ENCODE data around the gene P2RY8. TPM values are rescaled to one million over a fixed set of nuclear protein-coding genes. Genes with fewer than 3 reads are reported as not detected.

Gene P2RY8
- total and polyA plus RNA-seq, 2 of the 4 experiments (the other 2 are of a cell fraction): not detected

- no peak overlapping the region for H3K4me3 ChIP-seq (ENCODE audit: insufficient read depth, low read depth, low read length)
- no peak overlapping the region for H3K27ac ChIP-seq (ENCODE audit: insufficient read depth, low read length)
- no peaks in the 10 kb centered on the region for H4K20me1 ChIP-seq (ENCODE audit: insufficient read depth, low read length)
- H4K8ac ChIP-seq (ENCODE audit: low read depth in 2 of 2, low read length in 2 of 2): no peak overlapping the region
- H3K4ac ChIP-seq (ENCODE audit: low read depth, low read length): no peak overlapping the region
- no peak overlapping the region for H2BK120ac ChIP-seq (ENCODE audit: low read depth, low read length)
- TF ChIP-seq RCOR1 (IDR thresholded peaks at IDR 0.05; ENCODE audit: insufficient replicate concordance, low read length) (no peak), CEBPB (IDR thresholded peaks at IDR 0.05; ENCODE audit: low read depth, low read length) (no peak), BHLHE40 (IDR thresholded peaks at IDR 0.05; ENCODE audit: low read depth, low read length) (no peak), CTCF (conservative IDR thresholded peaks at IDR 0.05; ENCODE audit: low read depth, low read length) (no peak), MXI1 (IDR thresholded peaks at IDR 0.05; ENCODE audit: borderline replicate concordance, low read depth, low read length) (no peak), CHD1 (IDR thresholded peaks at IDR 0.05; ENCODE audit: low read depth, low read length) (no peak), NFE2L2 (IDR thresholded peaks at IDR 0.05; ENCODE audit: low read depth, low read length) (no peak), RAD21 (IDR thresholded peaks at IDR 0.05; ENCODE audit: low read length) (no peak), RFX5 (IDR thresholded peaks at IDR 0.05; ENCODE audit: low read depth, low read length) (no peak), FOS (IDR thresholded peaks at IDR 0.05; ENCODE audit: low read depth, low read length) (no peak), SMC3 (IDR thresholded peaks at IDR 0.05; ENCODE audit: low read depth, low read length) (no peak), USF2 (IDR thresholded peaks at IDR 0.05; ENCODE audit: low read depth, low read length) (no peak), POLR2A (IDR thresholded peaks at IDR 0.05; ENCODE audit: low read depth, low read length) (no peak), ELK1 (IDR thresholded peaks at IDR 0.05; ENCODE audit: borderline replicate concordance, low read depth, low read length) (no peak), MAZ (IDR thresholded peaks at IDR 0.05; ENCODE audit: borderline replicate concordance, low read depth, low read length) (no peak), MAFK (IDR thresholded peaks at IDR 0.05; ENCODE audit: low read depth, low read length) (no peak)
- dilution Hi-C loops (cut with HindIII; ENCODE audit: low sequenced_read_pairs, unreplicated experiment): no loop called here
- in situ Hi-C loops (cut with MboI; ENCODE audit: low sequenced_read_pairs): no loop called here
- no peak overlapping the region for H4K91ac ChIP-seq (ENCODE audit: insufficient read depth, low read depth, low read length)
- no peak overlapping the region for H2BK5ac ChIP-seq (ENCODE audit: low read depth, low read length, poor library complexity, severe bottlenecking)
- no peaks in the 10 kb centered on the region for H3K9me1 ChIP-seq (ENCODE audit: insufficient read depth, low read length)
- H3K4me2 ChIP-seq (ENCODE audit: low read depth, low read length): no peak overlapping the region
- DNase-seq: no peak
- ChIA-PET CTCF (no interaction called here), POLR2A (ENCODE audit: unreplicated experiment) (no interaction called here)
- H2AFZ ChIP-seq (replicated peaks; ENCODE audit: low read length, poor library complexity): no peak overlapping the region
- H3K36me3 ChIP-seq (ENCODE audit: control insufficient read depth, insufficient read depth, low read length): no peaks in the 10 kb centered on the region
- no peak overlapping the region for H3K9ac ChIP-seq (ENCODE audit: low read depth, low read length)
- no peak overlapping the region for H3K56ac ChIP-seq (ENCODE audit: extremely low read depth, insufficient read depth, low read length)
- H2BK20ac ChIP-seq (ENCODE audit: low read depth, low read length): no peak overlapping the region
- peaks cover 11% of the 10 kb centered on the region for H3K9me3 ChIP-seq (ENCODE audit: control insufficient read depth, insufficient read depth, low read length)
- no peak overlapping the region for H3K23ac ChIP-seq (ENCODE audit: low read depth, low read length)
- H3K18ac ChIP-seq (ENCODE audit: low read depth, low read length): no peak overlapping the region
- no peak overlapping the region for H2AK9ac ChIP-seq (replicated peaks; ENCODE audit: low read depth, low read length, poor library complexity)
- H3K14ac ChIP-seq (replicated peaks; ENCODE audit: low read depth, low read length): no peak overlapping the region
- no peaks in the 10 kb centered on the region for H3K79me1 ChIP-seq (ENCODE audit: low read depth in 1 of 2, low read length in 2 of 2)
- intact Hi-C loops (cut with micrococcal nuclease): no loop called here
- WGBS, 2 experiments (ENCODE audit: extremely low coverage in 2 of 2, insufficient read length in 1 of 2): 29% methylated on average over 1 of the region's 5 CpGs; no CpG with 5 or more reads in 1 of the 2 experiments
- no peak overlapping the region for H2BK15ac ChIP-seq (ENCODE audit: low read depth, low read length)
- H2AK5ac ChIP-seq (ENCODE audit: low read depth, low read length): no peak overlapping the region
- H4K5ac ChIP-seq (ENCODE audit: low read depth, low read length): no peak overlapping the region
- ATAC-seq (ENCODE audit: low read depth): no peak
- H3K27me3 ChIP-seq (ENCODE audit: control insufficient read depth, insufficient read depth, low read length): no peaks in the 10 kb centered on the region
- H3K4me1 ChIP-seq (ENCODE audit: control insufficient read depth, insufficient read depth, low read length): no peaks in the 10 kb centered on the region
- no TSS peak for BruUV-seq (replicated peaks)
These were observed 8.1 kb downstream of the P2RY8 start for GRCh38 chrX:1528884-1529203.
